Measurements from ENCODE around the gene PCBP2.
A peak's percentile ranks its signal among the peaks of the same experiment; 100 is the strongest.
"Not testable (repeated sequence)": the region's sequence is repeated elsewhere in the genome, so short reads cannot be mapped to it uniquely, and the experiment has no call there.

The PCBP2 gene

DNA sequence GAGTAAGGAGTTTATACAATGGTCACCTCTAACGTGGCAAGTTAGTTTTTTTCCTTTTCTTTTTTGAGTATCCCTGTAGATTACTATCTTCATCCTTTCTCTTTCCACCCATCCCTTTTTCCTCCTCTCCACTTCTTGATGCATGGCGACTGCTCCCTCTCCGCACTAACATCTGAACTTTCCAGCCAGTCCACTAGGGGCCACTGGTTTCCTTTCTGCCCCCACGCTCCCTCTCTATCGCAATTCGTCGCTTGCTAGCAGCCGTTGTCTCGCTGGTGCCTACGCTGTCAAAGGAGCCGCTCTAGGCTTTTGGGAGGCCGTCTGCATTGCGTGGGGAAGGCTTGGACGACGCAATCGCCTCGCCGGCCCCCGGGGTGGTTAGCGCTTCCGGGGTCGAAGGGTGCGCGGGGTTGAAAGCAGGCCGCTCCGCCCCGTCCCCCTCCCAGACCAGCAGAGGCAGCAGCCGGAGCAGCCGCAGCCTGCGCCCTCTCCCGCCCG is at the start of gene PCBP2:
Gene PCBP2 (plus strand): TSS at position 442 of the 498 bp plus-strand sequence. CDS start 2,699 bp downstream, outside the sequence.
- peak within 1 kb of the TSS; percentile 68 to 99 (median 77) for H3K4me3 ChIP-seq
- peak within 1 kb of the TSS; percentile 78 to 99 (median 96) for H3K27ac ChIP-seq

- H3K4me3 ChIP-seq, H3K27ac ChIP-seq: not testable (repeated sequence)
Observed at GRCh38 chr12:53402351-53402750, 49.6 kb upstream of the PCBP2 start.

- H3K27ac ChIP-seq, result no peak overlapping the region
- no peak overlapping the region for H3K4me3 ChIP-seq
Observed at GRCh38 chr12:53402871-53403270, 49.0 kb upstream of the PCBP2 start.

DNA sequence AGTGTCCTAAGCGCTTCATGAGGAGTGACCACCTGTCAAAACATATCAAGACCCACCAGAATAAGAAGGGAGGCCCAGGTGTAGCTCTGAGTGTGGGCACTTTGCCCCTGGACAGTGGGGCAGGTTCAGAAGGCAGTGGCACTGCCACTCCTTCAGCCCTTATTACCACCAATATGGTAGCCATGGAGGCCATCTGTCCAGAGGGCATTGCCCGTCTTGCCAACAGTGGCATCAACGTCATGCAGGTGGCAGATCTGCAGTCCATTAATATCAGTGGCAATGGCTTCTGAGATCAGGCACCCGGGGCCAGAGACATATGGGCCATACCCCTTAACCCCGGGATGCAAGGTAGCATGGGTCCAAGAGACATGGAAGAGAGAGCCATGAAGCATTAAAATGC is 41.0 kb upstream of the PCBP2 start:
- no peak overlapping the region for H3K4me3 ChIP-seq

GRCh38 chr12:53413485-53414204 is 38.3 kb upstream of the PCBP2 start:
- Histone ChIP-seq H3K27ac (peak overlapping the region in 3 of 21 experiments; percentile 8 to 69 (median 37)), H3K4me3 (no peak overlapping the region)

More for the DNA sequence above, 41.0 kb upstream of the PCBP2 start:
- no peak overlapping the region for H3K27ac ChIP-seq

- peak overlapping the region in 1 of 21 experiments; percentile 31 for H3K27ac ChIP-seq
Observed at GRCh38 chr12:53414756-53415417, 37.0 kb upstream of the PCBP2 start.

GRCh38 chr12:53415752-53416389 is 36.0 kb upstream of the PCBP2 start:
- not testable (repeated sequence) for H3K4me3 ChIP-seq
- H3K27ac ChIP-seq, result peak overlapping the region in 1 of 21 experiments; percentile 31

More at GRCh38 chr12:53414756-53415417, 37.0 kb upstream of the PCBP2 start:
- H3K4me3 ChIP-seq, result no peak overlapping the region

DNA sequence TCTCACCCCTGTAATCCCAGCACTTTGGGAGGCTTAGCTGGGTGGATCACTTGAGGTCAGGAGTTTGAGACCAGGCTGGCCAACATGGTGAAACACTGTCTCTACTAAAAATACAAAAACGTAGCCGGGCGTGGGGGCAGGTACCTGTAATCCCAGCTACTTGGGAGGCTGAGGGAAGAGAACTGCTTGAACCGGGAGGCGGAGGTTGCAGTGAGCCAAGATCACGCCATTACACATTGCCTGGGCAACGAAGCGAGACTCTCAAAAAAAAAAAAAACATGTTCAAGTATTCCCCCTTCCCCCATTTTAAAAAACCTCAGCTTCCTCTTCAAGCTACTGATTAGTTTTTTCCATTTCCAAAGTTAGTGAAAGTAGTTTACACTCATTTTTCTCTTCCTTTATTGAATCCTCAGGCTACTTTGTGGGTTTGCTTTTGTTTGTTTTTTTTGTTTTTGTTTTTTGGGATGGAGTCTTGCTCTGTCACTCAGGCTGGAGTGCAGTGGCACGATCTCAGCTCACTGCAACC is 34.5 kb upstream of the PCBP2 start:
- H3K27ac ChIP-seq, H3K4me3 ChIP-seq: not testable (repeated sequence)

DNA sequence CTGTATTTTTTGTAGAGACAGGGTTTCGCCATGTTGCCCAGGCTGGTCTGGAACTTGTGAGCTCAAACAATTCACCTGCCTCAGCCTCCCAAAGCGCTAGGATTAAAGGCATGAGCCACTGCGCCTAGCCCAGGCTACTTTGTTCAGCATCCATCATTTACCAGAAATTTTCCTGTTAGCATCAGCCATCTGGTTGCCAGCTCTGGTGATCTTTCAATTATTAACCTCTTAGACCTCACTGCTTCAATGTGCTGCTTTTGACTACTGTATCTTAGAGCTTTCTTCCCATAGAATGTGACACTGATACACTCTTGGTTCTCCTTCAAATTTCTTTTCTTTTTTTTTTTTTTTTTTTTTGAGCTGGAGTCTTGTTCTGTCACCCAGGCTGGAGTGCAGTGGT is 33.7 kb upstream of the PCBP2 start:
- Histone ChIP-seq H3K27ac (no peak overlapping the region), H3K4me3 (no peak overlapping the region)

DNA sequence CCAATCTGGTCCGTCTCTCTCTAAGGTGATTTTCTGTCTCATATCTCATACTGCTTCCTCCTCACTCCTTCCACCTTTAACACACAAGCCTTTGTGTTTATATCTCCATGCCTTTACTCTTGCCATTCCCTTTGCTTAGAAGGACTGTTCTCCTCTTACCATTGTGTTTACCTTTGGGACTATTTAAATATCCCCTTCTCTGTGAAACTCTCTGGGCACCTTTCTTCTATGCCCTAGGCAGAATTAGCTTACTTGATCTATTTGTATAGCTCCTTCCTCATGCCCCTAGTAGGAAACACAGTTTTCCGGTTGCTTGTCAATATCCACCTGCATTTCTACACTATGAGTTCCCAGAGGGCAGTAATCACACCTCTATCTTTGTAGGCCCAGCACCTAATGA is 32.1 kb upstream of the PCBP2 start:
- Histone ChIP-seq H3K27ac (no peak overlapping the region), H3K4me3 (no peak overlapping the region)

DNA sequence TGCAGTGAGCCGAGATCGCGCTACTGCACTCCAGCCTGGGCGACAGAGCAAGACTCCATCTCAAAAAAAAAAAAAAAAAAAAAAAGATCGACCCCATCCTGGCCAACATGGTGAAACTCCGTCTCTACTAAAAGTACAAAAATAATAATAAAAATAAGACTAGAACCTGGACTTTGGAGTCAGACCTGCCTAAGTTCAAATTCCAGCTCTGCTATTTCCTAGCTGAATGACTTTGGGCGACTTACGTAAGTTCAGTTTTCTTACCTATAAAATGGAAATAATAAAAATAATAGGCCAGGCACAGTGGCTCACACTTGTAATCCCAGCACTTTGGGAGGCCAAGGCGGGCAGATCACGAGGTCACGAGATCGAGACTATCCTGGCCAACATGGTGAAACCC is 29.7 kb upstream of the PCBP2 start:
- H3K4me3 ChIP-seq, H3K27ac ChIP-seq: not testable (repeated sequence)

GRCh38 chr12:53423597-53423996 is 28.3 kb upstream of the PCBP2 start, which contains the start of gene AMHR2:
Gene AMHR2 (plus strand): TSS chr12:53423855. CDS start chr12:53423935, 80 bp downstream.
- H3K27ac ChIP-seq, result no peak within 1 kb of the TSS
- no peak within 1 kb of the TSS for H3K4me3 ChIP-seq

DNA sequence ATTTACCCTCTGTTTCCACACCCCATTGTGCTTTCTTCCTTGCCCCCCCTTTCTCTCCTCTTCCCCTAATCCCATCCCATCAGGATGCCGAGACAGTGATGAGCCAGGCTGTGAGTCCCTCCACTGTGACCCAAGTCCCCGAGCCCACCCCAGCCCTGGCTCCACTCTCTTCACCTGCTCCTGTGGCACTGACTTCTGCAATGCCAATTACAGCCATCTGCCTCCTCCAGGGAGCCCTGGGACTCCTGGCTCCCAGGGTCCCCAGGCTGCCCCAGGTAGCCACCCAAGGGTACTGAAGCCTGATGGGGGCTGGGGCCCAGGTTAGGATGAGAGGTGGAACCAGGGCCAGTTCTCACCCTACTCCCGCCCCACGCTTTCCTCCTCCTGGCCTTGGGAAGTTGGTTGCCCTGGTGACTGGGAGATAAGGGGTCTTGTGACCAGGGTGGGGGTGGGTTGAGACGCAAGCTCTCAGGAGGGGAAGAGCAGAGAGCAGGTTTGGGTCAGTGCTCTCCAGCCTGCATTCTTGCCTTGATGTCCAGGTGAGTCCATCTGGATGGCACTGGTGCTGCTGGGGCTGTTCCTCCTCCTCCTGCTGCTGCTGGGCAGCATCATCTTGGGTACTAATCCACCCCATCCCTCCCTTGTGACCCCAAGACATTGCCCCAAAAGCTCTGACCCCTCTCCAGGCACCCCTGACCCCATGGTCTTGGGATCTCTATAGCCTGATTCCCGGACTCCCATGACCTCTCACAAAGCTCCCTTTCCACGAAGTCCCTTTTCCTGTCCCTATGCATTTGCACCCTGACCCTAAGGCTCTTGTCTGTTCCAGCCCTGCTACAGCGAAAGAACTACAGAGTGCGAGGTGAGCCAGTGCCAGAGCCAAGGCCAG is 27.0 kb upstream of the PCBP2 start:
- Histone ChIP-seq H3K4me3 (no peak overlapping the region), H3K27ac (no peak overlapping the region)

- no peak overlapping the region for H3K4me3 ChIP-seq
Observed at GRCh38 chr12:53425515-53426150, 26.3 kb upstream of the PCBP2 start.

DNA sequence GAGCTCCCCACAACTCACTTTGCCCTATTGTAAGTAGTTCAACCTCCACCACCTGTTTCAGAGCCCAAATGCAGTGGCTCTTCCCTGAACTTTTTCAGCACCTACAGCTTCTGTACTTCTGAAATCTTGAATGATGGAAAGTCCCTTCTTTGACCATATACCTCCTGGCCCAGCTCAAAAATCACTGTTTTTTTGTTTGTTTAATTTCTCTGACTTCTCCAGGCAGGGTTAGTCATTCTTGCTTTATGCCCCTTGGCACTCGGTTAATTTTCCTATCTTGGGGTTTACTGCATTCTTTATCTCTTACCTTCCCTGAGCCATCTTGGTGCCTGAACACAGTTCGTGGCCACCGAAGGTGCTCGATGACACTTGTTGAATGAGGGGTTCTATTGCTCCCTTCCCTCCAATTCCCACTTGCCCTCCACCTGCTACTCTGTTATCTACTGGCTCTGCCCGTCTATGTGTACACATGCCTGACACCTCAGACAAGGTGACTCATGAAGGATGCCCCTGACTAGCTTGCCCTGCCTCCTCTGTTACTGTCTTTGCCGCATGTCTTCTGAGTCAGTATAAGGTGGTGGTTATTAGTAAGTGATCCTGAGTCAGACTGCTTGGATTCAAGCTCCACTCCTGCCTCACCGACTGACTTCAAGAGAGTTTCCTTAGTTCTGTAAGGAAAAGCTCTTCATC is 23.9 kb upstream of the PCBP2 start:
- Histone ChIP-seq H3K27ac (peak overlapping the region in 1 of 21 experiments; percentile 50), H3K4me3 (no peak overlapping the region)

More at GRCh38 chr12:53425515-53426150, 26.3 kb upstream of the PCBP2 start:
- no peak overlapping the region for H3K27ac ChIP-seq

- no peak overlapping the region for H3K4me3 ChIP-seq
- peak overlapping the region in 1 of 21 experiments; percentile 50 for H3K27ac ChIP-seq
Observed at GRCh38 chr12:53428741-53429140, 23.2 kb upstream of the PCBP2 start.

DNA sequence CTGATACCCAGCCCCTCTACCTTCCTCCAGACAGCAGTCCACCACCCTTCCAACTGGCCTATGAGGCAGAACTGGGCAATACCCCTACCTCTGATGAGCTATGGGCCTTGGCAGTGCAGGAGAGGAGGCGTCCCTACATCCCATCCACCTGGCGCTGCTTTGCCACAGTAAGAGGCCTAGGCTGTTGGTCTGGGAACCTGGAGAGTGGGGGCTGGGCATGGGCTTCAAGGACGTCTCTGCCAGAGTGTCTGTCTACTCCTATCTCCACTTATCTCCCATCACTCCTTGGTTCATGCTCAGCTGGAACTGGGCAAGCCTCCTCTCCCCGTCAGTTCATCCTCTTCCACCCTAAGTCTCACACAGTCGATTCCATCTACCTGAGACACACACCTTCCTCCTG is 21.8 kb upstream of the PCBP2 start:
- H3K4me3 ChIP-seq, result no peak overlapping the region
- no peak overlapping the region for H3K27ac ChIP-seq

GRCh38 chr12:53431187-53431586 is 20.7 kb upstream of the PCBP2 start:
- no peak overlapping the region for H3K27ac ChIP-seq
- H3K4me3 ChIP-seq, result no peak overlapping the region

Data from skin epidermis (tissue), 12 donors.